Neuronal stem cell (in vitro differentiated cells): ENCODE results near the gene LCN9.

Experiments
- DNase-seq: peaks from one replicate; pipeline ENCODE4 v3.0.0-alpha.2; 2013; ENCODE audit warnings: low spot score
- H2AFZ ChIP-seq: one replicate; pipeline ENCODE4 v1.6.1; 2013; ENCODE audit warnings: mild to moderate bottlenecking, low read length, inconsistent platforms
- H2AK5ac ChIP-seq: 2 replicates; pipeline ENCODE4 v1.6.1; 2013; ENCODE audit warnings: low read depth, mild to moderate bottlenecking, inconsistent platforms, low read length, moderate library complexity, mixed read lengths
- H2BK120ac ChIP-seq: 2 replicates; pipeline ENCODE4 v1.6.1; 2013; ENCODE audit warnings: low read depth, mild to moderate bottlenecking, inconsistent platforms, low read length, moderate library complexity, mixed read lengths
- H2BK12ac ChIP-seq: one replicate; pipeline ENCODE4 v1.6.1; 2013; ENCODE audit warnings: low read length, inconsistent platforms
- H2BK15ac ChIP-seq: 2 replicates; pipeline ENCODE4 v1.6.1; 2013; ENCODE audit warnings: mild to moderate bottlenecking, low read length, inconsistent platforms, mixed read lengths
- H2BK5ac ChIP-seq: one replicate; pipeline ENCODE4 v1.6.1; 2013; ENCODE audit warnings: inconsistent platforms, mild to moderate bottlenecking, low read length, moderate library complexity
- H3K14ac ChIP-seq: one replicate; pipeline ENCODE4 v1.6.1; 2013; ENCODE audit warnings: low read length, inconsistent platforms
- H3K18ac ChIP-seq: 2 replicates; pipeline ENCODE4 v1.6.1; 2013; ENCODE audit warnings: low read length, inconsistent platforms
- H3K23ac ChIP-seq: 2 replicates; pipeline ENCODE4 v1.6.1; 2013; ENCODE audit warnings: low read depth, mild to moderate bottlenecking, mixed read lengths, low read length, inconsistent platforms; ENCODE audit not compliant: poor library complexity
- H3K27ac ChIP-seq: replicated peaks from 3 replicates; pipeline ENCODE4 v1.5.1; 2013; ENCODE audit warnings: low read length, inconsistent platforms
- H3K27me3 ChIP-seq, 3 experiments: 2 replicates each; pipeline ENCODE4 v1.6.1; 2013; ENCODE audit warnings: low read length in 3 of 3, mild to moderate bottlenecking in 2 of 3, inconsistent platforms in 1 of 3, low read depth in 1 of 3, mixed read lengths in 1 of 3, moderate library complexity in 1 of 3; ENCODE audit not compliant: control insufficient read depth in 3 of 3, insufficient read depth in 3 of 3
- H3K36me3 ChIP-seq, 2 donors: replicated peaks in 1 of 2; 2 replicates each; pipeline ENCODE4 v1.6.1; 2013; ENCODE audit warnings: low read length in 2 of 2; ENCODE audit not compliant: control insufficient read depth in 2 of 2, insufficient read depth in 2 of 2
- H3K4ac ChIP-seq: 2 replicates; pipeline ENCODE4 v1.6.1; 2013; ENCODE audit warnings: inconsistent platforms, mild to moderate bottlenecking, low read length, moderate library complexity
- H3K4me1 ChIP-seq, 2 donors: 1 replicate in 1 of 2; 2 replicates in 1 of 2; pipeline ENCODE4 v1.6.1; 2013; ENCODE audit warnings: low read length in 2 of 2, low read depth in 1 of 2; ENCODE audit not compliant: control insufficient read depth in 2 of 2, insufficient read depth in 1 of 2
- H3K4me2 ChIP-seq: one replicate; pipeline ENCODE4 v1.6.1; 2013; ENCODE audit warnings: mild to moderate bottlenecking, low read length, inconsistent platforms; ENCODE audit not compliant: insufficient read depth, poor library complexity, severe bottlenecking
- H3K4me3 ChIP-seq, 2 donors: 2 replicates each; pipeline ENCODE4 v1.5.1; 2013; ENCODE audit warnings: low read length in 2 of 2, mild to moderate bottlenecking in 2 of 2, inconsistent platforms in 1 of 2, moderate library complexity in 1 of 2
- H3K79me1 ChIP-seq: one replicate; pipeline ENCODE4 v1.6.1; 2013; ENCODE audit warnings: low read depth, mild to moderate bottlenecking, inconsistent platforms, low read length, moderate library complexity
- H3K9ac ChIP-seq: one replicate; pipeline ENCODE4 v1.6.1; 2013; ENCODE audit warnings: mild to moderate bottlenecking, low read depth, low read length, inconsistent platforms; ENCODE audit not compliant: poor library complexity
- H3K9me3 ChIP-seq, 2 donors: replicated peaks in 1 of 2; 2 replicates each; pipeline versions ENCODE3 to v1.6.1; 2013; ENCODE audit warnings: low read length in 2 of 2, mild to moderate bottlenecking in 2 of 2, inconsistent platforms in 1 of 2, low read depth in 1 of 2, mixed read lengths in 1 of 2, moderate library complexity in 1 of 2; ENCODE audit not compliant: control insufficient read depth in 2 of 2, insufficient read depth in 1 of 2
- H4K8ac ChIP-seq: one replicate; pipeline ENCODE4 v1.6.1; 2013; ENCODE audit warnings: low read depth, mild to moderate bottlenecking, inconsistent platforms, low read length, moderate library complexity
- H4K91ac ChIP-seq: one replicate; pipeline ENCODE4 v1.6.1; 2013; ENCODE audit warnings: low read length, low read depth, mild to moderate bottlenecking, inconsistent platforms; ENCODE audit not compliant: poor library complexity
- WGBS, 2 donors: extraction: QIAGEN DNeasy Blood & Tissue Kit; methylation state at CpG; one replicate each; pipeline ENCODE4 v1.1.7; 2013; ENCODE audit warnings: missing lambda C conversion rate in 2 of 2, mixed read lengths in 1 of 2; ENCODE audit not compliant: insufficient read length in 2 of 2, insufficient replicate concordance in 1 of 2; ENCODE audit errors: extremely low coverage in 2 of 2; 5-methylcytosine and 5-hydroxymethylcytosine counted together

The LCN9 gene

DNA sequence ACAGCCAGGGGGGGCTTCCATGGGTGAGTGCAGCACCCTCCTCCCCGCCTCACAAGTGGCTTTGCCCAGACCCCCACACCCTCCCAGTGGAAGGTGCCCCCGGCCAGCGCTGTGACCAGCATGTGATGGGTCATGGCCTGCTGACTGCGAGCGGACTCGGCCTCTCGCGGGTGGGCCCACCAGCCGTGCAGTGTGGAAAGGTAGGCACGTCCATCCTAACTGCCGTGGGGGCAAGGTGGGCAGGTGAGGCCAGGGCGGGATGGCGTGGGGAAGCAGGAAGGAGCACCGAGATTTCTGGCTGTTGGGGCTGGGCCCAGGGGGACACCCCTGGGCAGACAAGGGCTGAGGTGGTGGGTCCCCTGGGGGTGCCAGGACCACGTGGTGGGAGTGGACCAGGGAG is 24.1 kb downstream of the LCN9 start:
- DNase-seq, result no peak
- Histone ChIP-seq H2AK5ac (peak overlapping the region; percentile 94), H4K8ac (peak overlapping the region; percentile 82), H3K36me3 (peaks cover 0 to 3% of the 10 kb centered on the region in 2 donors), H2BK12ac (peak overlapping the region; percentile 97), H3K9ac (peak overlapping the region; percentile 44), H4K91ac (no peak overlapping the region), H2AFZ (no peak overlapping the region), H2BK15ac (peak overlapping the region; percentile 89), H3K4me3 (no peak overlapping the region), H3K4me1 (peaks cover 0 to 4% of the 10 kb centered on the region in 2 donors), H3K4me2 (no peak overlapping the region), H3K18ac (peak overlapping the region; percentile 28), H3K27me3 (peaks cover 0 to 19% (median 3%) of the 10 kb centered on the region in 3 experiments), H3K79me1 (peaks cover under 1% of the 10 kb centered on the region), H2BK5ac (no peak overlapping the region), H3K4ac (no peak overlapping the region), H3K27ac (no peak overlapping the region), H3K9me3 (peaks cover 0 to 5% of the 10 kb centered on the region in 2 donors), H2BK120ac (no peak overlapping the region), H3K23ac (peak overlapping the region; percentile 95), H3K14ac (peak overlapping the region; percentile 99)
- WGBS, 2 donors, result no CpG with 5 or more reads among the region's 15 CpGs

GRCh38 chr9:135689011-135689410 is 25.9 kb downstream of the LCN9 start:
- H3K4me2 ChIP-seq, result no peak overlapping the region
- peaks cover 0 to 30% (median 3%) of the 10 kb centered on the region in 3 experiments for H3K27me3 ChIP-seq
- H2BK12ac ChIP-seq, result no peak overlapping the region
- peak overlapping the region; percentile 80 for H3K18ac ChIP-seq
- H3K36me3 ChIP-seq, result peaks cover 0 to 3% of the 10 kb centered on the region in 2 donors
- peaks cover 0 to 12% of the 10 kb centered on the region in 2 donors for H3K4me1 ChIP-seq
- H4K91ac ChIP-seq, result no peak overlapping the region
- H3K9ac ChIP-seq, result peak overlapping the region; percentile 21
- H2AFZ ChIP-seq, result no peak overlapping the region
- WGBS, 2 donors, result no CpG with 5 or more reads among the region's 10 CpGs
- no peak for DNase-seq
- H3K4me3 ChIP-seq, result no peak overlapping the region
- peak overlapping the region; percentile 26 for H2BK15ac ChIP-seq
- H3K9me3 ChIP-seq, result peaks cover 0 to 5% of the 10 kb centered on the region in 2 donors
- H2AK5ac ChIP-seq, result peak overlapping the region; percentile 81
- peak overlapping the region; percentile 98 for H3K14ac ChIP-seq
- no peak overlapping the region for H3K27ac ChIP-seq
- no peak overlapping the region for H2BK5ac ChIP-seq
- H3K23ac ChIP-seq, result peak overlapping the region; percentile 91
- H3K79me1 ChIP-seq, result peaks cover 2% of the 10 kb centered on the region
- H3K4ac ChIP-seq, result peak overlapping the region; percentile 84
- H2BK120ac ChIP-seq, result no peak overlapping the region
- H4K8ac ChIP-seq, result no peak overlapping the region

DNA sequence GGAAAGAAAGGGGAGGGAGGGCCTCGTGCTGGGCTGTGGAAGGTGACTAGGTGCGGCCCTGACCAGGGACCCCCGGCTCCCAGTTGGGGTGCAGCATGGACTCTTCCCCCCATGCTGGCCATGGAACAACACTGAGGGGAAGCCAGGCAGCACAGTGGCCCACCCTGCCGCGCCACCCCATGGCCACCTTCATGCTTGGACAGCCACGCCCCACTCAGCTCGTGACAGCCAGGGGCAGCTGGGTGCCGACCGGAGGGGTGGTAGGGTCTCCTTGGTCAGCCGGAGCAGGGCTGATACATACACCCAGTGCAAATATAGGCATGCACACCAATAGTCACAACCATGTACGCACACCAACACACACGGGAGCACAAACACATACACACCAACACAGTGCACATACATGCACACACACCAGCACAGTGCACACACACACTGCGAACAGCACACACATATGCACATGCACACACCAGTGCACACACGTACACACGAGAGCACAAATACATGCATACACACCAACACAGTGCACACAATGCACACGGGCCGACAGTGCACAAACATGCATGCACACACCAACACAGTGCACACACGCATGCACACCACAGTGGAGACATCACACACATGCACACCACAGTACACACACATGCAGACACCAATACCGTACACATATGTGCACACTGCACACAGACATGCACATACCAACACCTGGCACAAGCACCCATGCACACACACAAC is 27.9 kb downstream of the LCN9 start:
- Histone ChIP-seq H3K27ac (no peak overlapping the region), H2AK5ac (peak overlapping the region; percentile 18), H3K4me1 (peaks cover 0 to 12% of the 10 kb centered on the region in 2 donors), H2BK15ac (peak overlapping the region; percentile 35), H3K4ac (no peak overlapping the region), H3K79me1 (peaks cover 2% of the 10 kb centered on the region), H4K8ac (no peak overlapping the region), H3K4me2 (no peak overlapping the region), H4K91ac (no peak overlapping the region), H3K4me3 (peak overlapping the region in 1 of 2 donors; percentile 64), H3K9me3 (peaks cover 0 to 5% of the 10 kb centered on the region in 2 donors), H3K18ac (peak overlapping the region; percentile 87), H3K36me3 (peaks cover 0 to 3% of the 10 kb centered on the region in 2 donors), H3K14ac (peak overlapping the region; percentile 40), H3K23ac (peak overlapping the region; percentile 9), H3K27me3 (peaks cover 0 to 43% (median 3%) of the 10 kb centered on the region in 3 experiments), H2BK120ac (no peak overlapping the region), H2BK5ac (no peak overlapping the region), H2BK12ac (no peak overlapping the region), H2AFZ (no peak overlapping the region), H3K9ac (peak overlapping the region; percentile 14)
- no peak for DNase-seq
- no CpG with 5 or more reads among the region's 19 CpGs for WGBS, 2 donors

- Histone ChIP-seq H2AFZ (no peak overlapping the region), H3K9ac (no peak overlapping the region), H3K14ac (peak overlapping the region; percentile 82), H3K27ac (no peak overlapping the region), H2BK12ac (peak overlapping the region; percentile 58), H3K79me1 (peaks cover 2% of the 10 kb centered on the region), H3K4me3 (no peak overlapping the region), H4K91ac (no peak overlapping the region), H3K4me1 (peaks cover 0 to 12% of the 10 kb centered on the region in 2 donors), H2BK15ac (peak overlapping the region; percentile 89), H3K4me2 (no peak overlapping the region), H3K27me3 (peaks cover 0 to 45% (median 3%) of the 10 kb centered on the region in 3 experiments), H4K8ac (no peak overlapping the region), H3K23ac (peak overlapping the region; percentile 43), H2BK120ac (peak overlapping the region; percentile 91), H3K4ac (no peak overlapping the region), H3K36me3 (peaks cover 0 to 3% of the 10 kb centered on the region in 2 donors), H3K18ac (peak overlapping the region; percentile 83), H2AK5ac (peak overlapping the region; percentile 84), H3K9me3 (peaks cover 0 to 5% of the 10 kb centered on the region in 2 donors), H2BK5ac (no peak overlapping the region)
- no CpG with 5 or more reads among the region's 11 CpGs for WGBS, 2 donors
- DNase-seq, result no peak
These were observed 29.3 kb downstream of the LCN9 start for GRCh38 chr9:135692410-135692809.
